Fibroblast of pulmonary artery (primary cell): ENCODE measurements around the gene WNT16.

Source experiments
- DNase-seq: peaks from one replicate; pipeline ENCODE4 v3.0.0-alpha.2; 2010; ENCODE audit warnings: low read depth
- H3K4me3 ChIP-seq: replicated peaks from 2 replicates; pipeline ENCODE4 v1.5.1; 2011; ENCODE audit warnings: low read depth, mild to moderate bottlenecking, control low read depth, low read length, moderate library complexity
- TF ChIP-seq, protein P1 (sequence below): IDR thresholded peaks from 2 replicates; pipeline ENCODE4 v1.5.1; 2011; ENCODE audit warnings: mild to moderate bottlenecking, control low read depth, low read length, inconsistent platforms; ENCODE audit errors: missing control alignments

Gene WNT16

DNA sequence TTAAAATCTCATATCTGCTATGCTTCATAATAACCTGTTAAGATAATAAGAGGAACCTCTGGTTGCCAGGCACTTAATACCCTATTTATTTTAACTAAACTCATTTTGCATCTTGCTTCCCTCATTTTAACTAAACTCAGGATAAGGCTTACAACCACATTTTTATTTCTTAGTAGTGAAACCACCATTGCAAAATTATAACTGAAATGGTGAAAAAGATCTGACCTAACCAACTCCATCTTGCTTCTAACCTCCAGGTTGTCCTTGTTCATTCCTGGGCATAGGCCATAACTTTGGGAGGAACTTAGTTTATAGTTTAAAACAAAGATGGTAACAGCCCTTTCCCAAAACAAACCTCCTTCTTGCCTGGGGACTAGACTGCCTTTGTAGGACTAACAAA lies 61.3 kb downstream of the WNT16 start:
- DNase-seq = no peak
- TF ChIP-seq, protein P1, sequence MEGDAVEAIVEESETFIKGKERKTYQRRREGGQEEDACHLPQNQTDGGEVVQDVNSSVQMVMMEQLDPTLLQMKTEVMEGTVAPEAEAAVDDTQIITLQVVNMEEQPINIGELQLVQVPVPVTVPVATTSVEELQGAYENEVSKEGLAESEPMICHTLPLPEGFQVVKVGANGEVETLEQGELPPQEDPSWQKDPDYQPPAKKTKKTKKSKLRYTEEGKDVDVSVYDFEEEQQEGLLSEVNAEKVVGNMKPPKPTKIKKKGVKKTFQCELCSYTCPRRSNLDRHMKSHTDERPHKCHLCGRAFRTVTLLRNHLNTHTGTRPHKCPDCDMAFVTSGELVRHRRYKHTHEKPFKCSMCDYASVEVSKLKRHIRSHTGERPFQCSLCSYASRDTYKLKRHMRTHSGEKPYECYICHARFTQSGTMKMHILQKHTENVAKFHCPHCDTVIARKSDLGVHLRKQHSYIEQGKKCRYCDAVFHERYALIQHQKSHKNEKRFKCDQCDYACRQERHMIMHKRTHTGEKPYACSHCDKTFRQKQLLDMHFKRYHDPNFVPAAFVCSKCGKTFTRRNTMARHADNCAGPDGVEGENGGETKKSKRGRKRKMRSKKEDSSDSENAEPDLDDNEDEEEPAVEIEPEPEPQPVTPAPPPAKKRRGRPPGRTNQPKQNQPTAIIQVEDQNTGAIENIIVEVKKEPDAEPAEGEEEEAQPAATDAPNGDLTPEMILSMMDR = no peak
- H3K4me3 ChIP-seq = no peak overlapping the region

DNA sequence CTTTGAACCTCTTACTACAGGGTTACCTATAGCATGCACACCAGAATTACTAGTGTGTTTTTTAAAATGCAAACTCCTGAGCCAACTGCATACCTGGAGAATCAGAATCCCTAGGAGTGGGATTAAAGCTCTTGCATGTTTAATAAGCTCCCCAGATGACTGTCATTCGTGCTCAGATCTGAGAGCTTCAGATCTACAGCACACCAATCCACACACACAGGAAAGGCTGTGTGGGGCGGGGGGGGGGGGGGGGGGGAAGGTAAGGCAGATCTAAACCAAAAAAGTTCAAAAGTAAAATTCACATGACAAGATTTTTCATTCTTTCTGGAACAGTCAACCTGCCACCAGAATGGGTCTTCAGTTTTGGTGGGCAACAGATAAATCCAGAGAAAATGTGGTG lies 61.8 kb downstream of the WNT16 start:
- TF ChIP-seq, protein P1 = no peak
- no peak overlapping the region for H3K4me3 ChIP-seq
- no peak for DNase-seq
